ENCODE measurements around the gene WHAMM. TPM values are rescaled to one million over a fixed set of nuclear protein-coding genes. Genes with fewer than 3 reads are reported as not detected.
A peak's percentile ranks its signal among the peaks of the same experiment; 100 is the strongest.
"Not testable (repeated sequence)": the region's sequence is repeated elsewhere in the genome, so short reads cannot be mapped to it uniquely, and the experiment has no call there.

Gene WHAMM
- 10 to 100 TPM; 13.8 to 14.5 TPM for total RNA-seq

- peak within 1 kb of the TSS; percentile 95 for H3K27ac Mint-ChIP-seq
- peaks cover 27% of the 10 kb centered on the region for H3K36me3 Mint-ChIP-seq (ENCODE audit: low read depth)
- H3K9me3 Mint-ChIP-seq: no peaks in the 10 kb centered on the region
- DNase-seq: peak; percentile 97
- H3K4me3 Mint-ChIP-seq: peak within 1 kb of the TSS; percentile 89
- CTCF ChIA-PET: interaction anchor here (0.5 to 2.4 kb wide), 5 partner anchors 9 to 101 kb away, joined by 3 to 7 read pairs (median 4); no protein-coding TSS in a partner anchor
- POLR2A ChIA-PET: interaction anchor here (0.6 to 0.7 kb wide), 2 partner anchors 11 to 66 kb away, joined by 3 to 7 read pairs; no protein-coding TSS in a partner anchor
- H3K27me3 Mint-ChIP-seq: peaks cover 19% of the 10 kb centered on the region
- H3K4me1 Mint-ChIP-seq: peaks cover 31% of the 10 kb centered on the region
These were observed at the start of gene WHAMM for GRCh38 chr15:82809308-82810060. Gene WHAMM, plus strand, starts transcription at chr15:82809628. Its CDS starts 99 bp downstream, at chr15:82809727.

GRCh38 chr15:82763361-82764116, 45.9 kb upstream of the WHAMM start:
- Mint-ChIP-seq H3K9me3 (no peaks in the 10 kb centered on the region), H3K36me3 (ENCODE audit: low read depth) (peaks cover 14% of the 10 kb centered on the region), H3K27ac (no peak overlapping the region)

GRCh38 chr15:82764117-82764490, 45.3 kb upstream of the WHAMM start:
- no peak for DNase-seq
- Mint-ChIP-seq H3K9me3 (no peaks in the 10 kb centered on the region), H3K4me3 (no peak overlapping the region), H3K36me3 (ENCODE audit: low read depth) (peaks cover 11% of the 10 kb centered on the region), H3K27ac (no peak overlapping the region), H3K4me1 (peaks cover 12% of the 10 kb centered on the region), H3K27me3 (no peaks in the 10 kb centered on the region)
- ChIA-PET POLR2A (no interaction called here), CTCF (no interaction called here)

More at GRCh38 chr15:82763361-82764116, 45.9 kb upstream of the WHAMM start:
- no peak for DNase-seq
- POLR2A ChIA-PET: no interaction called here
- H3K4me1 Mint-ChIP-seq: peaks cover 12% of the 10 kb centered on the region
- CTCF ChIA-PET: interaction anchor here (1.0 kb wide), 1 partner anchor 11 kb away, joined by 3 read pairs; no protein-coding TSS in a partner anchor
- H3K27me3 Mint-ChIP-seq: no peaks in the 10 kb centered on the region
- H3K4me3 Mint-ChIP-seq: no peak overlapping the region

GRCh38 chr15:82764740-82765139, 44.7 kb upstream of the WHAMM start:
- Mint-ChIP-seq H3K27ac (no peak overlapping the region), H3K9me3 (no peaks in the 10 kb centered on the region), H3K27me3 (no peaks in the 10 kb centered on the region), H3K36me3 (ENCODE audit: low read depth) (peaks cover 10% of the 10 kb centered on the region), H3K4me1 (peaks cover 12% of the 10 kb centered on the region), H3K4me3 (no peak overlapping the region)
- ChIA-PET POLR2A (interaction anchor here (0.6 kb wide), 1 partner anchor 15 kb away, joined by 3 read pairs; no protein-coding TSS in a partner anchor), CTCF (no interaction called here)
- DNase-seq: no peak

- POLR2A ChIA-PET: interaction anchor here (0.6 kb wide), 1 partner anchor 124 kb away, joined by 3 read pairs; no protein-coding TSS in a partner anchor
- not testable (repeated sequence) for H3K4me3 Mint-ChIP-seq; H3K9me3 Mint-ChIP-seq; H3K27ac Mint-ChIP-seq; DNase-seq; H3K36me3 Mint-ChIP-seq (ENCODE audit: low read depth); H3K27me3 Mint-ChIP-seq
- CTCF ChIA-PET: interaction anchor here (0.5 kb wide), 2 partner anchors 11 to 155 kb away, joined by 3 to 4 read pairs; no protein-coding TSS in a partner anchor
- peaks cover 12% of the 10 kb centered on the region for H3K4me1 Mint-ChIP-seq
These were observed 43.2 kb upstream of the WHAMM start for GRCh38 chr15:82766201-82766600.

GRCh38 chr15:82767163-82767829, 42.1 kb upstream of the WHAMM start:
- POLR2A ChIA-PET: no interaction called here
- H3K9me3 Mint-ChIP-seq: no peaks in the 10 kb centered on the region
- H3K27ac Mint-ChIP-seq: no peak overlapping the region
- H3K36me3 Mint-ChIP-seq (ENCODE audit: low read depth): no peaks in the 10 kb centered on the region
- no peak for DNase-seq
- no peak overlapping the region for H3K4me3 Mint-ChIP-seq
- CTCF ChIA-PET: no interaction called here
- H3K4me1 Mint-ChIP-seq: peaks cover 12% of the 10 kb centered on the region
- no peaks in the 10 kb centered on the region for H3K27me3 Mint-ChIP-seq

- CTCF ChIA-PET: no interaction called here
These were observed 40.9 kb upstream of the WHAMM start for GRCh38 chr15:82768414-82769054.

GRCh38 chr15:82771789-82772607, 37.4 kb upstream of the WHAMM start:
- Mint-ChIP-seq H3K27ac (no peak overlapping the region), H3K27me3 (peaks cover 2% of the 10 kb centered on the region), H3K4me1 (no peaks in the 10 kb centered on the region), H3K36me3 (ENCODE audit: low read depth) (no peaks in the 10 kb centered on the region), H3K4me3 (no peak overlapping the region), H3K9me3 (no peaks in the 10 kb centered on the region)
- DNase-seq: no peak
- ChIA-PET POLR2A (no interaction called here), CTCF (interaction anchor here (1.2 kb wide), 1 partner anchor 12 kb away, joined by 3 read pairs; no protein-coding TSS in a partner anchor)

More at GRCh38 chr15:82768414-82769054, 40.9 kb upstream of the WHAMM start:
- H3K27ac Mint-ChIP-seq: no peak overlapping the region
- DNase-seq: no peak
- H3K4me3 Mint-ChIP-seq: no peak overlapping the region
- peaks cover 9% of the 10 kb centered on the region for H3K4me1 Mint-ChIP-seq
- no peaks in the 10 kb centered on the region for H3K9me3 Mint-ChIP-seq
- H3K36me3 Mint-ChIP-seq (ENCODE audit: low read depth): no peaks in the 10 kb centered on the region
- POLR2A ChIA-PET: no interaction called here
- no peaks in the 10 kb centered on the region for H3K27me3 Mint-ChIP-seq

GRCh38 chr15:82774496-82774895, 34.9 kb upstream of the WHAMM start:
- peaks cover 3% of the 10 kb centered on the region for H3K27me3 Mint-ChIP-seq
- no peaks in the 10 kb centered on the region for H3K9me3 Mint-ChIP-seq
- no peaks in the 10 kb centered on the region for H3K4me1 Mint-ChIP-seq
- no peak for DNase-seq
- no peak overlapping the region for H3K27ac Mint-ChIP-seq
- H3K36me3 Mint-ChIP-seq (ENCODE audit: low read depth): no peaks in the 10 kb centered on the region
- ChIA-PET POLR2A (no interaction called here), CTCF (interaction anchor here (0.7 to 0.8 kb wide), 2 partner anchors 11 to 27 kb away, joined by 3 read pairs; no protein-coding TSS in a partner anchor)
- no peak overlapping the region for H3K4me3 Mint-ChIP-seq

- CTCF ChIA-PET: no interaction called here
These were observed 30.7 kb upstream of the WHAMM start for GRCh38 chr15:82778755-82779154.

GRCh38 chr15:82781349-82781748, 28.1 kb upstream of the WHAMM start:
- H3K9me3 Mint-ChIP-seq: no peaks in the 10 kb centered on the region
- H3K36me3 Mint-ChIP-seq (ENCODE audit: low read depth): no peaks in the 10 kb centered on the region
- no peak for DNase-seq
- H3K27me3 Mint-ChIP-seq: peaks cover 12% of the 10 kb centered on the region
- H3K4me1 Mint-ChIP-seq: no peaks in the 10 kb centered on the region
- CTCF ChIA-PET: no interaction called here
- POLR2A ChIA-PET: no interaction called here
- no peak overlapping the region for H3K27ac Mint-ChIP-seq
- H3K4me3 Mint-ChIP-seq: no peak overlapping the region

More at GRCh38 chr15:82778755-82779154, 30.7 kb upstream of the WHAMM start:
- H3K4me1 Mint-ChIP-seq: no peaks in the 10 kb centered on the region
- H3K4me3 Mint-ChIP-seq: no peak overlapping the region
- H3K36me3 Mint-ChIP-seq (ENCODE audit: low read depth): no peaks in the 10 kb centered on the region
- no peak overlapping the region for H3K27ac Mint-ChIP-seq
- no peak for DNase-seq
- POLR2A ChIA-PET: no interaction called here
- H3K27me3 Mint-ChIP-seq: peaks cover 3% of the 10 kb centered on the region
- no peaks in the 10 kb centered on the region for H3K9me3 Mint-ChIP-seq

- no peaks in the 10 kb centered on the region for H3K9me3 Mint-ChIP-seq
- no peak for DNase-seq
- POLR2A ChIA-PET: no interaction called here
- no peaks in the 10 kb centered on the region for H3K4me1 Mint-ChIP-seq
- CTCF ChIA-PET: interaction anchor here (0.6 kb wide), 1 partner anchor 280 kb away, joined by 3 read pairs; no protein-coding TSS in a partner anchor
- H3K27me3 Mint-ChIP-seq: peaks cover 14% of the 10 kb centered on the region
- no peak overlapping the region for H3K4me3 Mint-ChIP-seq
- H3K27ac Mint-ChIP-seq: no peak overlapping the region
- H3K36me3 Mint-ChIP-seq (ENCODE audit: low read depth): no peaks in the 10 kb centered on the region
These were observed 20.9 kb upstream of the WHAMM start for GRCh38 chr15:82788496-82788895.
